ENCODE results near the gene NR2F6. TPM values are rescaled to one million over a fixed set of nuclear protein-coding genes. Genes with fewer than 3 reads are reported as not detected.

The NR2F6 gene
- total RNA-seq, 3 donors from 2014 or later, result 23.2 to 52.4 (median 34.7) TPM

DNA sequence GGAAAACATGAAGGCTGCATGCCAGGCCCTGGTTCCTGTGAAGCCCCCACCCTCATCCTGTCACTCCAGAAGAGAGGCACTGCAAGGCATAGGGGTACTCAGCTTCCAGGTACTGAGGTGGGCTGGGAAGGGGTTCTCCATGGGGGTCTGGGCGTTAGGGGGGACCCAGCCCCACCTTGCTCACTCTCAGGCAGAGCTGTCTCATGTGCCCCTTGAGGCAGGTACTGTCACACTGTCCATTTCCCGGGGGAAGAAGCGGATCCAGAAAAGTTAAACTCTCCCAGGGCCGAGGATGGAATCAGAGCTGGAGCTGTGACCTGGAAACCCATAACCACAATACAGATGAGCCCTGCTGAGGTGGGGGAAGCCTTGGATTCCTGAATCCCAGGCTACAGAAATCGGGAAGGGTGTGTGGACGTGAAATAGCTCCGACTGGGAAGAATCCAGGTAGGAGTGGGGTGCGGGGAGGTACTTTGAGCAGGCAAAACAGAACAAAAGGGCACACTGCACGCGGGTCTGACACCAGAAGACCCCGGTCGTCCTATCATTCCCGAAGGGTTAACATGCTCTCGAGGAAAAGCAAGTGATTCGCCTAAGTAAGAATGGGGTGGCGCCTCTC lies 31.1 kb downstream of the NR2F6 start:
- peak overlapping the region; percentile 56 to 86 (median 64) for H3K4me3 ChIP-seq
- peaks cover 0 to 4% of the 10 kb centered on the region in 2 donors for H3K4me1 ChIP-seq
- intact Hi-C loops (cut with DNase I; ENCODE audit: low total_unique reads), result loop anchor here (1.0 kb wide), 1 partner anchor 34 kb away; no protein-coding TSS in a partner anchor
- H3K27me3 ChIP-seq, result no peaks in the 10 kb centered on the region
- no peaks in the 10 kb centered on the region for H3K36me3 ChIP-seq
- no peak for DNase-seq (ENCODE audit: low spot score in 2 of 2)
- no peaks in the 10 kb centered on the region for H3K9me3 ChIP-seq
- TF ChIP-seq, protein P1, sequence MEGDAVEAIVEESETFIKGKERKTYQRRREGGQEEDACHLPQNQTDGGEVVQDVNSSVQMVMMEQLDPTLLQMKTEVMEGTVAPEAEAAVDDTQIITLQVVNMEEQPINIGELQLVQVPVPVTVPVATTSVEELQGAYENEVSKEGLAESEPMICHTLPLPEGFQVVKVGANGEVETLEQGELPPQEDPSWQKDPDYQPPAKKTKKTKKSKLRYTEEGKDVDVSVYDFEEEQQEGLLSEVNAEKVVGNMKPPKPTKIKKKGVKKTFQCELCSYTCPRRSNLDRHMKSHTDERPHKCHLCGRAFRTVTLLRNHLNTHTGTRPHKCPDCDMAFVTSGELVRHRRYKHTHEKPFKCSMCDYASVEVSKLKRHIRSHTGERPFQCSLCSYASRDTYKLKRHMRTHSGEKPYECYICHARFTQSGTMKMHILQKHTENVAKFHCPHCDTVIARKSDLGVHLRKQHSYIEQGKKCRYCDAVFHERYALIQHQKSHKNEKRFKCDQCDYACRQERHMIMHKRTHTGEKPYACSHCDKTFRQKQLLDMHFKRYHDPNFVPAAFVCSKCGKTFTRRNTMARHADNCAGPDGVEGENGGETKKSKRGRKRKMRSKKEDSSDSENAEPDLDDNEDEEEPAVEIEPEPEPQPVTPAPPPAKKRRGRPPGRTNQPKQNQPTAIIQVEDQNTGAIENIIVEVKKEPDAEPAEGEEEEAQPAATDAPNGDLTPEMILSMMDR (IDR thresholded peaks at IDR 0.05), result no peak
- no peak for TF ChIP-seq POLR2A (IDR thresholded peaks at IDR 0.05)
- no peak for TF ChIP-seq POLR2AphosphoS5 (IDR thresholded peaks at IDR 0.05)
- peak overlapping the region; percentile 92 to 99 for H3K27ac ChIP-seq

DNA sequence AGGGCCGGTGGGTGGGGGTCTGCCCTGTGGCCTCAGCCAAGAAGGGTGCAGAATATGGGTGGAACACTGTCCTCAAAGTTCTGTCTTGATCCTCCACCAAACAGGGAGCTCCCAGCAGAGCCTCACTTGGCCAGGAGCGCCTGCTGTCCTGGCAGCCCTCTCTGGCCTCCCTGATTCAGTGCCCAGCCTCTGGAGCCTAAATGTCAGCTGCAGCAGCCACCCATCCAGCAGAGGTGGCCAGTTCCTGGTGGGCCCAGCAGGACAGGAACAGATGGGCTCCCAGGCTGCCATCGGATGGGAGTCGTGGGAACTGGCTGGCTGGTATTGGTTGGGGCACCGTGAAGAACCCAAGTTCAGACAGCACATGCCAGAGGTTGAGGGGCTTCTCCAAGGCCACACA lies 32.4 kb downstream of the NR2F6 start:
- no peak overlapping the region for H3K27ac ChIP-seq
- TF ChIP-seq POLR2AphosphoS5 (IDR thresholded peaks at IDR 0.05), result no peak
- TF ChIP-seq, protein P1 (IDR thresholded peaks at IDR 0.05), result no peak
- TF ChIP-seq POLR2A (IDR thresholded peaks at IDR 0.05), result no peak
- H3K27me3 ChIP-seq, result no peaks in the 10 kb centered on the region
- DNase-seq (ENCODE audit: low spot score in 2 of 2), result no peak
- no peaks in the 10 kb centered on the region for H3K9me3 ChIP-seq
- peaks cover 0 to 4% of the 10 kb centered on the region in 2 donors for H3K4me1 ChIP-seq
- H3K36me3 ChIP-seq, result no peaks in the 10 kb centered on the region
- intact Hi-C loops (cut with DNase I; ENCODE audit: low total_unique reads), result no loop called here
- H3K4me3 ChIP-seq, result no peak overlapping the region

DNA sequence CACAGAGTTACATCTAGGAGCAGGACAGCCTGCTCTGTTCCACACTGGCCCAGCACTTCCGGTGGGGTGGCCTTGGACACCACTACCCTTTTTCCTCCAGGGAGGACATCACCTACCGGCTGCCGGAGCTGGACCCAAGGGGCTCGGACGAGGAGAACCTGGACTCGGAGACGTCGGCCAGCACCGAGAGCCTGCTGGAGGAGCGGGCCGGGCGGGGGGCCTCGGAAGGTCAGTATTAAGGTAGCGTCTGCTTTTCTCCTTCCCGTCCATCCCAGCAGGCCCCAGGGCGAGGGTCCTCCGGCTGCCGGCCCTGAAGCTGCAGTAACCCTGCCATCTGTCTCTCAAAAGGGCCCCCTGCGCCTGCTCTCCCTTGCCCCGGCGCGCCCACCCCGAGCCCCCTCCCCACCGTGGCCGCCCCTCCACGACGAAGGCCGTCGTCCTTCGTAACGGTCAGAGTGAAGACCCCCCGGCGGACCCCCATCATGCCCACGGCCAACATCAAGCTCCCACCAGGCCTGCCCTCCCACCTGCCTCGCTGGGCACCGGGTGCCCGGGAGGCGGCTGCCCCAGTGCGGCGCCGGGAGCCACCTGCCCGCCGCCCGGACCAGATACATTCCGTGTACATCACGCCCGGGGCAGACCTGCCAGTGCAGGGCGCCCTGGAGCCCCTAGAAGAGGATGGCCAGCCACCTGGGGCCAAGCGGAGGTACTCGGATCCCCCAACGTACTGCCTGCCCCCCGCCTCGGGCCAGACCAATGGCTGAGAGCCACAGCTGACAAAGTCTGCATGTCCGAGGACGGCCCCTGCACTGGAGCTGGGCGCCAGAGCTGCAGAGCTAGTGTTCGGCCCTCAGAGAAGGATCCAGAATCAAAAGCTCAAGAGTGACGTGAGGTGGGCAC lies 33.9 kb downstream of the NR2F6 start:
- intact Hi-C loops (cut with DNase I; ENCODE audit: low total_unique reads), result no loop called here
- no peak overlapping the region for H3K27ac ChIP-seq
- no peak overlapping the region for H3K4me3 ChIP-seq
- TF ChIP-seq POLR2A (IDR thresholded peaks at IDR 0.05) (no peak), POLR2AphosphoS5 (IDR thresholded peaks at IDR 0.05) (no peak)
- TF ChIP-seq, protein P1 (IDR thresholded peaks at IDR 0.05), result no peak
- H3K4me1 ChIP-seq, result peaks cover 0 to 4% of the 10 kb centered on the region in 2 donors
- no peak for DNase-seq (ENCODE audit: low spot score in 2 of 2)
- H3K9me3 ChIP-seq, result no peaks in the 10 kb centered on the region
- no peaks in the 10 kb centered on the region for H3K27me3 ChIP-seq
- no peaks in the 10 kb centered on the region for H3K36me3 ChIP-seq

DNA sequence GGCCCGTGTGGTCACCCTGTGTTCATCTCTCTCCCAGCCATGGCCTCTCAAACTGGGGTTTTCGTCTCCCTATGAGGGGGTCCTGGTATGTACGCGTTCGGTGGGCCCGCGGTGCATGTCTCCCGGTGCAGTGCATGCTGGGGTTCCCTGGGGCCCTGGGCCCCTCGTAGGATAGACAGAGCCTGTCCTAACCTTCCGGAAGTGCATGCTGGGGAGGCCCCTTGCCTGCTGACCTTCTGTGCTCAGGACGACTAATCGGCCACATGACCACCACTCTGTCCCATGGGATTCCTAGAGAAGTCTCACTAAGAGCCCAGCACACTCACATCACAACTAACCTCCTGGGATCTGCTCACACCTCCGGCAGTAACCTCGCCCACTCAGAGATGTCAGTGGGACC lies 35.4 kb downstream of the NR2F6 start:
- TF ChIP-seq POLR2A (IDR thresholded peaks at IDR 0.05), result no peak
- no peak for TF ChIP-seq POLR2AphosphoS5 (IDR thresholded peaks at IDR 0.05)
- TF ChIP-seq, protein P1 (IDR thresholded peaks at IDR 0.05), result no peak
- H3K36me3 ChIP-seq, result no peaks in the 10 kb centered on the region
- no peak for DNase-seq (ENCODE audit: low spot score in 2 of 2)
- H3K9me3 ChIP-seq, result no peaks in the 10 kb centered on the region
- intact Hi-C loops (cut with DNase I; ENCODE audit: low total_unique reads), result no loop called here
- H3K27ac ChIP-seq, result no peak overlapping the region
- no peaks in the 10 kb centered on the region for H3K27me3 ChIP-seq
- no peak overlapping the region for H3K4me3 ChIP-seq
- peaks cover 0 to 4% of the 10 kb centered on the region in 2 donors for H3K4me1 ChIP-seq
